ENCODE results near the gene SLC34A1.
"Not testable (repeated sequence)": the region's sequence is repeated elsewhere in the genome, so short reads cannot be mapped to it uniquely, and the experiment has no call there.

The SLC34A1 gene

GRCh38 chr5:177419046-177419445 is 34.8 kb downstream of the SLC34A1 start:
- no peaks in the 10 kb centered on the region for H3K27me3 ChIP-seq (ENCODE audit: insufficient read depth, poor library complexity, severe bottlenecking)
- no peak overlapping the region for H3K4me3 ChIP-seq (ENCODE audit: severe bottlenecking)
- ATAC-seq (ENCODE audit: low read depth) (peak; percentile 40; the same call in 2 of the 3 replicates), DNase-seq (ENCODE audit: low spot score) (no peak)
- H3K36me3 ChIP-seq (ENCODE audit: low read depth) = no peaks in the 10 kb centered on the region
- H3K4me1 ChIP-seq (ENCODE audit: insufficient read depth, poor library complexity, severe bottlenecking) = no peaks in the 10 kb centered on the region
- no peak overlapping the region for H3K27ac ChIP-seq (ENCODE audit: poor library complexity, severe bottlenecking)
- no peaks in the 10 kb centered on the region for H3K9me3 ChIP-seq (ENCODE audit: severe bottlenecking)
- no peak for TF ChIP-seq CTCF (IDR thresholded peaks at IDR 0.05; ENCODE audit: poor library complexity, severe bottlenecking)

- not testable (repeated sequence) for H3K4me3 ChIP-seq (ENCODE audit: severe bottlenecking); H3K4me1 ChIP-seq (ENCODE audit: insufficient read depth, poor library complexity, severe bottlenecking); DNase-seq (ENCODE audit: low spot score); H3K27ac ChIP-seq (ENCODE audit: poor library complexity, severe bottlenecking); H3K27me3 ChIP-seq (ENCODE audit: insufficient read depth, poor library complexity, severe bottlenecking); H3K36me3 ChIP-seq (ENCODE audit: low read depth); H3K9me3 ChIP-seq (ENCODE audit: severe bottlenecking); ATAC-seq (ENCODE audit: low read depth)
Observed at GRCh38 chr5:177420472-177420871, 36.2 kb downstream of the SLC34A1 start.

GRCh38 chr5:177421062-177421798 is 37.0 kb downstream of the SLC34A1 start:
- no peak for TF ChIP-seq CTCF (IDR thresholded peaks at IDR 0.05; ENCODE audit: poor library complexity, severe bottlenecking)
- H3K27me3 ChIP-seq (ENCODE audit: insufficient read depth, poor library complexity, severe bottlenecking) = no peaks in the 10 kb centered on the region
- peaks cover 3% of the 10 kb centered on the region for H3K4me1 ChIP-seq (ENCODE audit: insufficient read depth, poor library complexity, severe bottlenecking)
- H3K9me3 ChIP-seq (ENCODE audit: severe bottlenecking) = no peaks in the 10 kb centered on the region
- no peaks in the 10 kb centered on the region for H3K36me3 ChIP-seq (ENCODE audit: low read depth)
- DNase-seq (ENCODE audit: low spot score) (no peak), ATAC-seq (ENCODE audit: low read depth) (no peak)
- no peak overlapping the region for H3K27ac ChIP-seq (ENCODE audit: poor library complexity, severe bottlenecking)
- H3K4me3 ChIP-seq (ENCODE audit: severe bottlenecking) = no peak overlapping the region

GRCh38 chr5:177423671-177424070 is 39.4 kb downstream of the SLC34A1 start:
- DNase-seq (ENCODE audit: low spot score) = no peak
- TF ChIP-seq CTCF (IDR thresholded peaks at IDR 0.05; ENCODE audit: poor library complexity, severe bottlenecking) = no peak
- ATAC-seq (ENCODE audit: low read depth) = no peak
- H3K36me3 ChIP-seq (ENCODE audit: low read depth) = no peaks in the 10 kb centered on the region
- no peak overlapping the region for H3K4me3 ChIP-seq (ENCODE audit: severe bottlenecking)
- H3K27me3 ChIP-seq (ENCODE audit: insufficient read depth, poor library complexity, severe bottlenecking) = no peaks in the 10 kb centered on the region
- no peak overlapping the region for H3K27ac ChIP-seq (ENCODE audit: poor library complexity, severe bottlenecking)
- peaks cover 3% of the 10 kb centered on the region for H3K4me1 ChIP-seq (ENCODE audit: insufficient read depth, poor library complexity, severe bottlenecking)
- H3K9me3 ChIP-seq (ENCODE audit: severe bottlenecking) = no peaks in the 10 kb centered on the region

- no peaks in the 10 kb centered on the region for H3K27me3 ChIP-seq (ENCODE audit: insufficient read depth, poor library complexity, severe bottlenecking)
- peak overlapping the region; percentile 52 for H3K27ac ChIP-seq (ENCODE audit: poor library complexity, severe bottlenecking)
- ATAC-seq (ENCODE audit: low read depth) (no peak), DNase-seq (ENCODE audit: low spot score) (no peak)
- peaks cover 3% of the 10 kb centered on the region for H3K4me1 ChIP-seq (ENCODE audit: insufficient read depth, poor library complexity, severe bottlenecking)
- H3K36me3 ChIP-seq (ENCODE audit: low read depth) = no peaks in the 10 kb centered on the region
- H3K4me3 ChIP-seq (ENCODE audit: severe bottlenecking) = peak overlapping the region; percentile 45
- TF ChIP-seq CTCF (IDR thresholded peaks at IDR 0.05; ENCODE audit: poor library complexity, severe bottlenecking) = no peak
- no peaks in the 10 kb centered on the region for H3K9me3 ChIP-seq (ENCODE audit: severe bottlenecking)
Observed at GRCh38 chr5:177425196-177425800, 41.1 kb downstream of the SLC34A1 start.
